ENCODE measurements around the gene MLST8. TPM values are rescaled to one million over a fixed set of nuclear protein-coding genes. Genes with fewer than 3 reads are reported as not detected.

MLST8 gene, protein sequence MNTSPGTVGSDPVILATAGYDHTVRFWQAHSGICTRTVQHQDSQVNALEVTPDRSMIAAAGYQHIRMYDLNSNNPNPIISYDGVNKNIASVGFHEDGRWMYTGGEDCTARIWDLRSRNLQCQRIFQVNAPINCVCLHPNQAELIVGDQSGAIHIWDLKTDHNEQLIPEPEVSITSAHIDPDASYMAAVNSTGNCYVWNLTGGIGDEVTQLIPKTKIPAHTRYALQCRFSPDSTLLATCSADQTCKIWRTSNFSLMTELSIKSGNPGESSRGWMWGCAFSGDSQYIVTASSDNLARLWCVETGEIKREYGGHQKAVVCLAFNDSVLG
- polyA plus RNA-seq (2014; cell fraction: cytosol; rRNA removed), result 37.3 and 53.0 TPM in 2 replicates
- 103 and 131 TPM in 2 replicates for polyA plus RNA-seq (2014; cell fraction: nucleus; rRNA removed)

- DNase-seq (ENCODE audit: low spot score), result peak; percentile 86
Measured at GRCh38 chr16:2205104-2205966, at the start of gene MLST8. MLST8 (plus strand) TSS chr16:2205454; CDS start chr16:2206086, 632 bp downstream.

GRCh38 chr16:2155977-2156848 is 49.0 kb upstream of the MLST8 start:
- no peak for DNase-seq (ENCODE audit: low spot score)

GRCh38 chr16:2156849-2157224 is 48.4 kb upstream of the MLST8 start:
- no peak for DNase-seq (ENCODE audit: low spot score)

- DNase-seq (ENCODE audit: low spot score), result no peak
Measured at GRCh38 chr16:2157480-2158261, 47.6 kb upstream of the MLST8 start.

GRCh38 chr16:2158262-2158638 is 47.0 kb upstream of the MLST8 start:
- no peak for DNase-seq (ENCODE audit: low spot score)

DNA sequence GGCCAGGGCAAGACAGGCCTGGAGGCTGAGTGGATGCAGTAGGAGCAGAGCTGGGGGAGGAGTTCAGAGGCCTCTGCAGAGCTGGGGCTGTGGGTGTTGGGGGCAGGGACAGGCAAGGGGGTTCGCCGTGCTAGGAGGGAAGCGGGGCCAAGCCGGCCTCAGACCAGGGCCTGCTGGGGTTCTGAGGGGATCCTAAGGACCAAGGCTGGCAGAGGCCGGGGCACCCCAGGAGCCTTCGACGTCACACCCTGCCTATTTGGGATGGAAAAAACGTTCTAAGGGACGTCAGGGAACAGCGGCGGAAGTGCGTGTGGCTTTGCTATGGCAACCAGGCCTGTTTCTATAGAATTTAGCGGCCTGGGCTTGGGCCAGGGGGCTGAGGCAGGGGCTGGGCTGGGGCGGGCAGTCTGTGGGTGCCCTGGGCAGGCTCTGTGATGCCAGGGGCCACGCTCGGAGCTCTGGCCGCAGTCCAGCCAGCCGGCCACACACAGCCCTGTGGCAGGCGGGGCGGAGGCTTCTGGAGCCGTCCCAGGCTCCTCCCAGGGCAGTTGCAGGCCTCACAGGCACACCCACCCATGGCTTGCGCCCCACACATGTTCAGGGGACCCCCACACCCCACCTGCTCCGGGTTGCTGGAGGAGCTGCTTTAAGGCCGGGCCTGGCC is 45.9 kb upstream of the MLST8 start:
- DNase-seq (ENCODE audit: low spot score), result no peak

DNA sequence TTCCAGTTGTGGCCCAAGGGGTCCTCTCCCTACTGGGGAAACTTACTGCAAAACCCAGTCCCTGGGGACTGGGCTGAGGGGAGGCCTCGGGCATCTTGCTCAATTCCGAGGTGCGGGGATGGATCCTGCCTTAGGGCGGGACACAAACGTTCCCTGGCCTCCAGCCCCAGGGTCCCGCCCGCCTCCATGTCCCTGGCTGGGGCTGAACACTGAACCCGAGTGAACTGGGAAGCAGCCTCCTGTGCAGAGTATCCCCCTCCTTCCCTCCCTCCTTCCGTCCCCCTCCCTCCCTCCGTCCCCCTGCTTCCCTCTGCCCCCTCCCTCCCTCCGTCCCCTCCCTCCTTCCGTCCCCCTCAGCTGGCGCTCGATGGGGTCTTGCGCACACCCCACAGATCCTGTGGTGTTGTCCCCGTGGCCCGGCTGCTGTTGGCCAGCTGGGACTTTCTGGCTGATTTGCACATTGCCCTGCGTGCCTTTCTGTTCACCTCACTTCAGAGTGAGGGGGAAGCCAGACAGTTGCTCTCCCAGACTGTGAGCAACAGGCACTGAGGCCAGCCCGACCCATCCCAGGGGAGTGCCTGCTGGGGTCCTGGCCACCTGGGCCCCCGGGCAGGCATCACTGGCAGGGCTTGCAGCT is 44.2 kb upstream of the MLST8 start:
- no peak for DNase-seq (ENCODE audit: low spot score)

GRCh38 chr16:2161911-2162310 is 43.3 kb upstream of the MLST8 start:
- no peak for DNase-seq (ENCODE audit: low spot score)

DNA sequence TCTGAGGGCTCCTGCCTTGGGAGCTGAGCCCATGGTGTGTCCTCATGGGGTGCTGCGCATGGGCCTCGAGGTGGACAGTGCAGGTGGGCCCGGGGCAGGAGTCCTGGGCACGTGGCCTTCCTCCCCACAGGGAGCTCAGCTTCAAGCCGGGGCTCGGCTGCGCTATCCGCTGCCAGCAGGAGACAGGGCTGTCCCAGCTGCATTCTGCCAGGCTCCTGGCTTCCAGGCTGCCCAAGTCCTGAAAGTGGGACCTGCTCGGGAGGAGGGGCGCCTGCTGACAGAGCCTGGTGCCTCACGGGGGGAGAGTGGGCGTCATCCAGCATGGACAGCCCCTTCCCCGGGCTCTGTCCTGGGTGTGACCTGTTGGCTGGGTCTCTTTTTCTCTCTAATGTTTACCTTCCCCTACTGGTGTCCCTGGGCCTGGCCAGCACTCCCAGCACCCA is 42.6 kb upstream of the MLST8 start:
- no peak for DNase-seq (ENCODE audit: low spot score)

GRCh38 chr16:2163211-2163881 is 41.9 kb upstream of the MLST8 start:
- no peak for DNase-seq (ENCODE audit: low spot score)

- DNase-seq (ENCODE audit: low spot score), result no peak
Measured at GRCh38 chr16:2165861-2166260, 39.4 kb upstream of the MLST8 start.

DNA sequence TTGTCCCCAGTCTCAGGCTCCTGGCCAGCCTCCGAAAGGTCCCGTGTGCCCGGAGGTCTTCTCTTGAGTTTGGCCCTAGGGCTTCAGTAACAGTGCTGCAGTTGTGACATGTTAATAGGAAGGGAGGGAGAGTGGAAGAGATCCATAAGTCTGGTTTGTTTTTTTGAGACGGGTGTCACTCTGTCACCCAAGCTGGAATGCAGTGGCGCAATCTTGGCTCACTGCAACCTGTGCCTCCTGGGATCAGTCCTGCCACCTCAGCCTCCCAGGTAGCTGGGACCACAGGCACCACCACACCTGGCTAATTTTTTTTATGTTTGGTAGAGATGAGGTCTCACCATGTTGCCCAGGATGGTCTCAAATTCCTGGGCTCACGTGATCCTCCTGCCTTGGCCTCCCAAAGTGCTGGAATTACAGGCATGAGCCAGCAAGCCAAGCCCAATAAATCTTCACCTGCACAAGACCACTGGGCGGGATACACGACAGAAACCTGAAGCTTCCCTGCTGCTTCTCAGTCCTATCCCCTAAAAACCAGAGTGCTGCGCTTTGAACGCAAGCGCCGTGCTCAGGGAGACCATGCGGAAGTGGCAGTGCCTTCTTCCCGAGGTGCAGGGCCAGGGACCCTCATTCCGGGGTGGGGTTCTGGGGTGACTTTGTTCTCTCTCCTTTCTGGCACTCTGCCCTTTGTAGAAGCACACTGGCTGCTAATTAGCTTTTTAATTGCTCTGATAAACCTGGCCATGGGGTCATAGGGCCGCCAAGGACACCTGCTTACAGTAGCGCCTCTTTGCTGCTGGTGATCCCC is 38.8 kb upstream of the MLST8 start:
- no peak for DNase-seq (ENCODE audit: low spot score)

GRCh38 chr16:2167068-2167638 is 38.1 kb upstream of the MLST8 start:
- no peak for DNase-seq (ENCODE audit: low spot score)

GRCh38 chr16:2170080-2170479 is 35.2 kb upstream of the MLST8 start:
- no peak for DNase-seq (ENCODE audit: low spot score)

DNA sequence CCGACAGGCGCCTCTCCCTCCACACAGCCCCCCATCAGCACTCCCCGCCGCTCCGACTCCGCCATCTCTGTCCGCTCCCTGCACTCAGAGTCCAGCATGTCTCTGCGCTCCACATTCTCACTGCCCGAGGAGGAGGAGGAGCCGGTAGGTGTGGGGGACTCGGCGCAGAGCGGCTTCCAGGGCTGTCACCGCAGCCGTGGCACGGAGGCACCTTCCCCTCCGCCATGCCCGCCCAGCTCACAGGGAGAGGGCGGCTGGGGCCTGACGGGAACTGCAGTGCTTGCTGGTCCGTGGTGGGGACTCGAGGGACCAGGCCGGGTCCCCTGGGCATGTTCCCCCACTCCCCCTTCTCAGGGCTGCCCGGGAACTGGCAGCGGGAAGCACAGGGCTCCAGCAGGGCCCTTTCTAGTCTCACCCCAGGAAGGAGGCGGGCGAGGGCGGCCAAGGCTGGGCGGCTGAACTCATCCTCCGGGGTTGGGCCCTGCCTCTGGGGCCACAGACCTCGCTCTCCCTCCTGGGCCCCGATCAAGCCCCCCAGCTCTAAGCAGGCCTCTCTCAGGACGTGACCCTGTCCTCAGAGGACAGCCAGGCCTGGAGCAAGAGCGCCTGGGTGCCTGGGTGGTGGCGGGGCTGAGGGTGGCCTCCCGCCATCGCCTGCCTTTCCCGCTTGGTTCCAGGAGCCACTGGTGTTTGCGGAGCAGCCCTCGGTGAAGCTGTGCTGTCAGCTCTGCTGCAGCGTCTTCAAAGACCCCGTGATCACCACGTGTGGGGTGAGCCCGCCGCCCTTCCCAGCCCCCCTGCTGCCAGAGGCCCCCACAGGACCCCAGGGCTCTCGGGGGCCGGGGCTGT is 34.4 kb upstream of the MLST8 start:
- no peak for DNase-seq (ENCODE audit: low spot score)

GRCh38 chr16:2171601-2172178 is 33.6 kb upstream of the MLST8 start:
- DNase-seq (ENCODE audit: low spot score), result no peak

Data from SK-N-DZ (cell line).